ENCODE results near the gene ITPR3. TPM values are rescaled to one million over a fixed set of nuclear protein-coding genes. Genes with fewer than 3 reads are reported as not detected.
"Not testable (repeated sequence)": the region's sequence is repeated elsewhere in the genome, so short reads cannot be mapped to it uniquely, and the experiment has no call there.

The ITPR3 gene
- total RNA-seq, 4 donors from 2014 or later: 76.8 to 101 (median 93.9) TPM

DNA sequence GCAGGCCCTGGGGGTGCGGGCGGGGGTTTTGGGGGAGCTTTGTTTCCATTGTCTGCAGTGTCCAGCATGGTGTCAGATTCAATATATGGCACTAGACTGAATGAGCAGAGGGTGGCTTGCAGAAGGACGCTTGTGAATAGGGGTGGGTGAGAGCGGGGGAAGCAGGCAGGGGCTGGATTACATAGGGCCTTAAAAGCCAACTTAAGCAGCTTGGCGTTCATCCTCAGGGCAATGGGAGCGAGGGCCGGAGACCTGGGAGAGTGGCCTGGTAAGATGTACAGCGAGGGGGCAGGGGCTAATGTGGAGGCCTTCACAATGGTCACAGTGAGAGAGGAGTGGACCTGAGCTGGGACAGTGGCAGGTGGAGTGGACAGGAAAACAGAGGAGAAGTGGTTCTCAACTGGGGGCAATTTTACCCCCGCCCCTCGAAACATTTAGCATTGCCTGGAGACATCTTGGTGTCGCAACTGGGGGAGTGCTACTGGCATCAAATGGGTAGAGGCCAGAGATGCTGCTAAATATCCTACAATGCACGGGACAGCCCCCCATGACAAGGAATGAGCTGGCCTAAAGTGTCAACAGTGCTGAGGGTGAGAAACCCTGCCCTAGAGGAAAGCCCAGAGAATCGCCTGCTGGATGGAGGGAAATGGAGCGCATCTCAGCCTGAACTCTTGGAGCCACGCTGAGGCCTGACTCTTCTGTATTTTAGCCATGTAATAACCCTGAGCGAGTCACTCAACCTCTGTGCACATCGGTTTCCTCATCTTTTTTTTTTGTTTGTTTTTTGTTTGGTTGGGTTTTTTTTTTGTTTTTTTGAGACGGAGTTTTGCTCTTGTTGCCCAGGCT is 25.9 kb upstream of the ITPR3 start:
- Histone ChIP-seq H3K36me3 (no peaks in the 10 kb centered on the region), H3K4me3 (no peak overlapping the region), H3K4me1 (peaks cover 0 to 38% (median 25%) of the 10 kb centered on the region in 4 donors), H3K9me3 (no peaks in the 10 kb centered on the region), H3K27me3 (no peaks in the 10 kb centered on the region), H3K27ac (no peak overlapping the region)
- WGBS, 2 donors: 85 to 87% methylated on average over 18 of the region's 18 CpGs
- no peak for DNase-seq (ENCODE audit: low spot score in 2 of 2)
- TF ChIP-seq POLR2A (IDR thresholded peaks at IDR 0.05) (no peak), EP300 (IDR thresholded peaks at IDR 0.05) (no peak)
- TF ChIP-seq, protein P1, sequence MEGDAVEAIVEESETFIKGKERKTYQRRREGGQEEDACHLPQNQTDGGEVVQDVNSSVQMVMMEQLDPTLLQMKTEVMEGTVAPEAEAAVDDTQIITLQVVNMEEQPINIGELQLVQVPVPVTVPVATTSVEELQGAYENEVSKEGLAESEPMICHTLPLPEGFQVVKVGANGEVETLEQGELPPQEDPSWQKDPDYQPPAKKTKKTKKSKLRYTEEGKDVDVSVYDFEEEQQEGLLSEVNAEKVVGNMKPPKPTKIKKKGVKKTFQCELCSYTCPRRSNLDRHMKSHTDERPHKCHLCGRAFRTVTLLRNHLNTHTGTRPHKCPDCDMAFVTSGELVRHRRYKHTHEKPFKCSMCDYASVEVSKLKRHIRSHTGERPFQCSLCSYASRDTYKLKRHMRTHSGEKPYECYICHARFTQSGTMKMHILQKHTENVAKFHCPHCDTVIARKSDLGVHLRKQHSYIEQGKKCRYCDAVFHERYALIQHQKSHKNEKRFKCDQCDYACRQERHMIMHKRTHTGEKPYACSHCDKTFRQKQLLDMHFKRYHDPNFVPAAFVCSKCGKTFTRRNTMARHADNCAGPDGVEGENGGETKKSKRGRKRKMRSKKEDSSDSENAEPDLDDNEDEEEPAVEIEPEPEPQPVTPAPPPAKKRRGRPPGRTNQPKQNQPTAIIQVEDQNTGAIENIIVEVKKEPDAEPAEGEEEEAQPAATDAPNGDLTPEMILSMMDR (IDR thresholded peaks at IDR 0.05): no peak

DNA sequence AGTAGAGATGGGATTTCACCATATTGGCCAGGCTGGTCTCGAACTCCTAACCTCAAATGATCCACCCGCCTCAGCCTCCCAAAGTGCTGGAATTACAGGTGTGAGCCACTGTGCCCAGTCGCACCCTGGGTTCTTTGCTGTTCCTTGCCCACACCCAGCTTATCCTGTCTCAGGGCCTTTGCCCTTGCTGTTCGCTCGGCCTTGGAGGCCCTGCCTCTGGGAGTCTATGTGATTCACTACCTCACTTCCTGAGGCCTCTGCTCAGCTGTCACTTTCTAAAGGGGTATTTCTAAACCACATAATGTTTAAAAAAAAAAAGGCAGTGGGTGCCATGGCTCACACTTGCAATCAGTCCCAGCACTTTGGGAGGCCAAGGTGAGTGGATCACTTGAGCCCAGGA is 24.2 kb upstream of the ITPR3 start:
- H3K9me3 ChIP-seq; H3K4me3 ChIP-seq; H3K36me3 ChIP-seq; DNase-seq (ENCODE audit: low spot score in 2 of 2); H3K27me3 ChIP-seq; H3K27ac ChIP-seq: not testable (repeated sequence)
- WGBS, 2 donors: 87 to 93% methylated on average over 5 of the region's 5 CpGs
- peaks cover 0 to 23% (median 14%) of the 10 kb centered on the region in 4 donors for H3K4me1 ChIP-seq

DNA sequence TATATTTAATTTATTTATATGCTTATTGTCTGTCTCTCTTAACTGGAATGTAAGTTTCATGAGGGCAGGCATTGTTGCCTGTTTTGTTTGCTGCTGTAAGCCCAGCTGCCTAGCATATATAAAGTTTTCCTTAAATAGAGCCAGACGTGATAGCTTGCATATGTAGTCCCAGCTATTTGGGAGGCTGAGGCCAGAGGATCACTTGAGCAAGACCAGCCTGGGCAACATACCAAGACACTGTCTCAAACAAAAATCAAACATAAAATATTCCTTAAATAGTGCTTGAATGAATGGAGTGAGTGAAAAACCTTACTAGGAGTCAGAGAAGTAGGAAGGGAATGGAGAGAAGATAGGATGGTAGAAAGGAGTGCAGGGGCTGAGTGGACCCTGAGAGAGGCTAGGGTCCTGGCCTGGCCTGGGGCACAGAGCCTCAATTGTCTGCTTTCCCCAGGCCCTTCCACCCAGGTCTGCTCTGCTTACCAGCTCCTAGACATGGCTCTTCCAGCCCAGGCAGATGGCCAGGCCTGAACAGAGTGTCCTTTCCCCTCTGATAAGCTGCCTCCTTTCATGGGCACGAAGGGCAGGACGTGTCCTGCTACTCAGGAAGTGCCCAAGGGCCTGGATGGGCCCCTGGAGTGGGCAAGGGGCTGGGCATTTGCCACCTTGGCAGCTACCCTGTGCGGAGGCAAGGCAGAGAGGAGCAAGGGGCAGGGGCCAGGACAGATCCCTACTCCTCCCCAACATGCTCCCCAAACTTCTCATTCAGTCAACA is 23.4 kb upstream of the ITPR3 start:
- H3K36me3 ChIP-seq: no peaks in the 10 kb centered on the region
- TF ChIP-seq POLR2A (IDR thresholded peaks at IDR 0.05): no peak
- TF ChIP-seq, protein P1 (IDR thresholded peaks at IDR 0.05): no peak
- TF ChIP-seq EP300 (IDR thresholded peaks at IDR 0.05): no peak
- no peaks in the 10 kb centered on the region for H3K9me3 ChIP-seq
- no peak for DNase-seq (ENCODE audit: low spot score in 2 of 2)
- peaks cover 0 to 18% (median 12%) of the 10 kb centered on the region in 4 donors for H3K4me1 ChIP-seq
- 61 to 63% methylated on average over 4 of the region's 4 CpGs for whole genome bisulfite sequencing, 2 donors
- no peaks in the 10 kb centered on the region for H3K27me3 ChIP-seq
- H3K4me3 ChIP-seq: no peak overlapping the region
- H3K27ac ChIP-seq: peak overlapping the region in 2 of 4 donors; percentile 46 to 50

DNA sequence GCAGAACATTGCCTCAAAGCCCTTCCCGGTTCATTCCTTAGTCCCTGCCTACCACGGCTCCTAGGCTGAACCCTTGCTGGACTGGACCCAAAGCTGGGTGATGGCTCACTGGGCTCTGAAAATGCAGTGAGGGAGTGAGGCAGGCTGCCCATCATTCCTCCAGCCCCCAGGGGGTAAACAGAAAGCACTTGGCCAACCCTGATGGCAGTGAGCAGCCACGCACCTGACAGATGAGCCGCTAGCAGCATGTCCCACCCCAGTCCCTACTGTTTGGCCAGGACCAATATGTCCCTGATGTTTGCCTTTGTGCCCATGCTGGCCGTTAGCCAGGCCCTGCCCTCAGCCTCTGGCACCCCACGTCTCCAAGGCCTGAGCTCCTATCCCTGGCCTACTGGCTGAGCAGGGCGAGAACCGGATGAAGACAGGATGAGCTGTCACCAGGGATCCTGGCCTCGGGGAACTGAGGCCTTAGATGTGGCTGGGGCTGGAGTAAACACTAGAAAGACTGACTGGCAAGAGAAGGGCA is 21.6 kb upstream of the ITPR3 start:
- Histone ChIP-seq H3K27me3 (no peaks in the 10 kb centered on the region), H3K9me3 (peaks cover 0 to 3% (median 0%) of the 10 kb centered on the region in 4 donors), H3K4me3 (no peak overlapping the region), H3K4me1 (peaks cover 0 to 9% (median 6%) of the 10 kb centered on the region in 4 donors), H3K27ac (peak overlapping the region in 3 of 4 donors; percentile 46 to 83 (median 53)), H3K36me3 (no peaks in the 10 kb centered on the region)
- 43 to 50% methylated on average over 6 to 9 of the region's 9 CpGs for WGBS, 2 donors
- DNase-seq (ENCODE audit: low spot score in 2 of 2): no peak
- TF ChIP-seq, protein P1 (IDR thresholded peaks at IDR 0.05): no peak
- no peak for TF ChIP-seq EP300 (IDR thresholded peaks at IDR 0.05)
- TF ChIP-seq POLR2A (IDR thresholded peaks at IDR 0.05): no peak

DNA sequence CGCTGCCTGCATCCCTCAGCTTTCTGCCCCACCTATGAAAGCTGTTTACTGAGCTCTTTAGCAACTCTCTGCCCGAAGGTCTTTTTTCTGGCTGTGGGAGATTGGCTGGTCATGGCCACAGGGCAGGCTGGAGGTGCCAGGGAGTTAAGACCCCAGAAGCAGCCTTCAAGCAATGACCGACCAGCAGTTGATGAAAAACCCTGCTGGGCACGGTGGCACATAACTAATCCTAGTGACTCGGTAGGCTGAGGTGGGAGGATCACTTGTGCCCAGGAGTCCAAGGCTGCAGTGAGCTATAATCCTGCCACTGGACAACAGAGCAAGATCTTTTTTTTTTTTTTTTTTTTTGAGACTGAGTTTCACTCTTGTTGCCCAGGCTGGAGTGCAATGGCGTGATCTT is 20.4 kb upstream of the ITPR3 start:
- H3K4me3 ChIP-seq: no peak overlapping the region
- H3K27ac ChIP-seq: no peak overlapping the region
- H3K36me3 ChIP-seq: no peaks in the 10 kb centered on the region
- H3K4me1 ChIP-seq: peaks cover 0 to 9% (median 6%) of the 10 kb centered on the region in 4 donors
- 82 to 93% methylated on average over 6 of the region's 6 CpGs for WGBS, 2 donors
- peaks cover 0 to 9% (median 0%) of the 10 kb centered on the region in 4 donors for H3K9me3 ChIP-seq
- DNase-seq (ENCODE audit: low spot score in 2 of 2): no peak
- H3K27me3 ChIP-seq: no peaks in the 10 kb centered on the region
- TF ChIP-seq, protein P1 (IDR thresholded peaks at IDR 0.05): no peak
- TF ChIP-seq EP300 (IDR thresholded peaks at IDR 0.05): no peak
- TF ChIP-seq POLR2A (IDR thresholded peaks at IDR 0.05): no peak
